ENCODE results near the gene TMEM239. TPM values are rescaled to one million over a fixed set of nuclear protein-coding genes. Genes with fewer than 3 reads are reported as not detected.
"Not testable (repeated sequence)": the region's sequence is repeated elsewhere in the genome, so short reads cannot be mapped to it uniquely, and the experiment has no call there.

The TMEM239 gene
- polyA plus RNA-seq, 1 donor from 2014 or later, result not detected

DNA sequence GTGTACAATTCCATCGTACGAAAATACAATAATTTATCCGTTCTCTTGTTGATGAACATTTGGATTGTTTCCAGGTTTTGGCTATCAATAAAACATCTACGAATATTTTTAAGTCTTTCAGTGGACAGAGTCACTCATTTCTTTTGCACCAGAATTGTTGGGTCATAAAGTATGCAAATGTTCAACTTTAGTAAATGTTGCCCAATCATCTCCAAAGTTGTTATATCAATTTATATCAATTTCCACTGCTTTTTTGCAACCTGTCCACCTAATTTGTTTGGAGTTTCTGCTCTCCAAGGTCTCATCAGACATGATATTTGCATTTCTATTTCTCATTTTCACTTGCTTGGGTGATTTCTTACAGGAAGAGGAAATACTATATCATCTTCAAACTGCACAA, 10.5 kb downstream of the TMEM239 start:
- Histone ChIP-seq H2AFZ (ENCODE audit: low read depth, low read length) (no peak overlapping the region), H3K27ac (ENCODE audit: low read length) (no peak overlapping the region), H3K79me2 (replicated peaks; ENCODE audit: insufficient read depth, low read length) (no peaks in the 10 kb centered on the region), H3K9me2 (ENCODE audit: insufficient read depth, low read length) (no peaks in the 10 kb centered on the region), H3K27me3 (ENCODE audit: insufficient read depth, low read depth, low read length) (peaks cover 8% of the 10 kb centered on the region), H3K36me3 (ENCODE audit: insufficient read depth, low read length) (no peaks in the 10 kb centered on the region), H3K9ac (ENCODE audit: low read length) (no peak overlapping the region), H4K20me1 (ENCODE audit: insufficient read depth) (no peaks in the 10 kb centered on the region), H3F3A (ENCODE audit: insufficient read depth, low read length, poor library complexity, severe bottlenecking) (no peaks in the 10 kb centered on the region), H3K4me3 (ENCODE audit: low read length) (no peak overlapping the region), H3K9me3 (ENCODE audit: low read length) (no peaks in the 10 kb centered on the region), H3K4me2 (ENCODE audit: low read length) (no peak overlapping the region)
- TF ChIP-seq, protein P1, sequence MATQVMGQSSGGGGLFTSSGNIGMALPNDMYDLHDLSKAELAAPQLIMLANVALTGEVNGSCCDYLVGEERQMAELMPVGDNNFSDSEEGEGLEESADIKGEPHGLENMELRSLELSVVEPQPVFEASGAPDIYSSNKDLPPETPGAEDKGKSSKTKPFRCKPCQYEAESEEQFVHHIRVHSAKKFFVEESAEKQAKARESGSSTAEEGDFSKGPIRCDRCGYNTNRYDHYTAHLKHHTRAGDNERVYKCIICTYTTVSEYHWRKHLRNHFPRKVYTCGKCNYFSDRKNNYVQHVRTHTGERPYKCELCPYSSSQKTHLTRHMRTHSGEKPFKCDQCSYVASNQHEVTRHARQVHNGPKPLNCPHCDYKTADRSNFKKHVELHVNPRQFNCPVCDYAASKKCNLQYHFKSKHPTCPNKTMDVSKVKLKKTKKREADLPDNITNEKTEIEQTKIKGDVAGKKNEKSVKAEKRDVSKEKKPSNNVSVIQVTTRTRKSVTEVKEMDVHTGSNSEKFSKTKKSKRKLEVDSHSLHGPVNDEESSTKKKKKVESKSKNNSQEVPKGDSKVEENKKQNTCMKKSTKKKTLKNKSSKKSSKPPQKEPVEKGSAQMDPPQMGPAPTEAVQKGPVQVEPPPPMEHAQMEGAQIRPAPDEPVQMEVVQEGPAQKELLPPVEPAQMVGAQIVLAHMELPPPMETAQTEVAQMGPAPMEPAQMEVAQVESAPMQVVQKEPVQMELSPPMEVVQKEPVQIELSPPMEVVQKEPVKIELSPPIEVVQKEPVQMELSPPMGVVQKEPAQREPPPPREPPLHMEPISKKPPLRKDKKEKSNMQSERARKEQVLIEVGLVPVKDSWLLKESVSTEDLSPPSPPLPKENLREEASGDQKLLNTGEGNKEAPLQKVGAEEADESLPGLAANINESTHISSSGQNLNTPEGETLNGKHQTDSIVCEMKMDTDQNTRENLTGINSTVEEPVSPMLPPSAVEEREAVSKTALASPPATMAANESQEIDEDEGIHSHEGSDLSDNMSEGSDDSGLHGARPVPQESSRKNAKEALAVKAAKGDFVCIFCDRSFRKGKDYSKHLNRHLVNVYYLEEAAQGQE (IDR thresholded peaks at IDR 0.05; ENCODE audit: borderline replicate concordance), result no peak
- no peak for TF ChIP-seq SMC3 (conservative IDR thresholded peaks at IDR 0.05; ENCODE audit: poor library complexity)
- TF ChIP-seq, protein P2, sequence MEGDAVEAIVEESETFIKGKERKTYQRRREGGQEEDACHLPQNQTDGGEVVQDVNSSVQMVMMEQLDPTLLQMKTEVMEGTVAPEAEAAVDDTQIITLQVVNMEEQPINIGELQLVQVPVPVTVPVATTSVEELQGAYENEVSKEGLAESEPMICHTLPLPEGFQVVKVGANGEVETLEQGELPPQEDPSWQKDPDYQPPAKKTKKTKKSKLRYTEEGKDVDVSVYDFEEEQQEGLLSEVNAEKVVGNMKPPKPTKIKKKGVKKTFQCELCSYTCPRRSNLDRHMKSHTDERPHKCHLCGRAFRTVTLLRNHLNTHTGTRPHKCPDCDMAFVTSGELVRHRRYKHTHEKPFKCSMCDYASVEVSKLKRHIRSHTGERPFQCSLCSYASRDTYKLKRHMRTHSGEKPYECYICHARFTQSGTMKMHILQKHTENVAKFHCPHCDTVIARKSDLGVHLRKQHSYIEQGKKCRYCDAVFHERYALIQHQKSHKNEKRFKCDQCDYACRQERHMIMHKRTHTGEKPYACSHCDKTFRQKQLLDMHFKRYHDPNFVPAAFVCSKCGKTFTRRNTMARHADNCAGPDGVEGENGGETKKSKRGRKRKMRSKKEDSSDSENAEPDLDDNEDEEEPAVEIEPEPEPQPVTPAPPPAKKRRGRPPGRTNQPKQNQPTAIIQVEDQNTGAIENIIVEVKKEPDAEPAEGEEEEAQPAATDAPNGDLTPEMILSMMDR (IDR thresholded peaks at IDR 0.05; ENCODE audit: poor library complexity, severe bottlenecking), result no peak
- TF ChIP-seq POLR2AphosphoS5 (IDR thresholded peaks at IDR 0.05), result no peak
- no peak for TF ChIP-seq TAF1 (IDR thresholded peaks at IDR 0.05; ENCODE audit: low read depth)
- TF ChIP-seq RAD21 (conservative IDR thresholded peaks at IDR 0.05), result no peak
- no peak for TF ChIP-seq MXI1 (conservative IDR thresholded peaks at IDR 0.05; ENCODE audit: poor library complexity, severe bottlenecking)
- no peak for TF ChIP-seq EZH2 (IDR thresholded peaks at IDR 0.05; ENCODE audit: borderline replicate concordance, insufficient read depth, low read length, poor library complexity, severe bottlenecking)
- no peak for TF ChIP-seq EP300 (conservative IDR thresholded peaks at IDR 0.05; ENCODE audit: poor library complexity, severe bottlenecking)

DNA sequence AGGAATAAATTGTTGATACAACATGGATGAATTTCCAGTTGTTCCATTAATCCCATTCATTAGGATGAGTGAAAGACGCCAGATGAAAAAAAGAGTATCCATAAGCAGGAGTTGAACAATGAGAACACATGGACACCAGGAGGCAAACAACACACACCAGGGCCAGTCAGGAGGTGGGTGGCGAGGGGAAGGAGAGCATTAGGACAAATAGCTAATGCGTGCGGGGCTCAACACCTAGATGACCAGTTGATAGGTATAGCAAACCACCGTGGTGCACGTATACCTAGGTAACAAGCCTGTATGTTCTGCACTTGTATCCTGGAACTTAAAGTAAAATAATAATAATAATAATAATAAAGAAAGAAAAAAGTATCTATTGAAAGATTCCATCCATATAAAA, 13.2 kb downstream of the TMEM239 start:
- no peaks in the 10 kb centered on the region for H4K20me1 ChIP-seq (ENCODE audit: insufficient read depth)
- no peaks in the 10 kb centered on the region for H3K9me3 ChIP-seq (ENCODE audit: low read length)
- no peaks in the 10 kb centered on the region for H3K9me2 ChIP-seq (ENCODE audit: insufficient read depth, low read length)
- H3K79me2 ChIP-seq (replicated peaks; ENCODE audit: insufficient read depth, low read length), result no peaks in the 10 kb centered on the region
- no peak overlapping the region for H3K4me2 ChIP-seq (ENCODE audit: low read length)
- no peaks in the 10 kb centered on the region for H3K36me3 ChIP-seq (ENCODE audit: insufficient read depth, low read length)
- H3F3A ChIP-seq (ENCODE audit: insufficient read depth, low read length, poor library complexity, severe bottlenecking), result no peaks in the 10 kb centered on the region
- H3K9ac ChIP-seq (ENCODE audit: low read length), result no peak overlapping the region
- H3K27ac ChIP-seq (ENCODE audit: low read length), result no peak overlapping the region
- TF ChIP-seq, protein P2 (IDR thresholded peaks at IDR 0.05; ENCODE audit: poor library complexity, severe bottlenecking), result no peak
- TF ChIP-seq SMC3 (conservative IDR thresholded peaks at IDR 0.05; ENCODE audit: poor library complexity) (no peak), POLR2AphosphoS5 (IDR thresholded peaks at IDR 0.05) (no peak), RAD21 (conservative IDR thresholded peaks at IDR 0.05) (no peak), EZH2 (IDR thresholded peaks at IDR 0.05; ENCODE audit: borderline replicate concordance, insufficient read depth, low read length, poor library complexity, severe bottlenecking) (no peak), MXI1 (conservative IDR thresholded peaks at IDR 0.05; ENCODE audit: poor library complexity, severe bottlenecking) (no peak), TAF1 (IDR thresholded peaks at IDR 0.05; ENCODE audit: low read depth) (no peak), EP300 (conservative IDR thresholded peaks at IDR 0.05; ENCODE audit: poor library complexity, severe bottlenecking) (no peak)
- TF ChIP-seq, protein P1 (IDR thresholded peaks at IDR 0.05; ENCODE audit: borderline replicate concordance), result no peak
- peaks cover 3% of the 10 kb centered on the region for H3K27me3 ChIP-seq (ENCODE audit: insufficient read depth, low read depth, low read length)
- no peak overlapping the region for H2AFZ ChIP-seq (ENCODE audit: low read depth, low read length)
- no peak overlapping the region for H3K4me3 ChIP-seq (ENCODE audit: low read length)

DNA sequence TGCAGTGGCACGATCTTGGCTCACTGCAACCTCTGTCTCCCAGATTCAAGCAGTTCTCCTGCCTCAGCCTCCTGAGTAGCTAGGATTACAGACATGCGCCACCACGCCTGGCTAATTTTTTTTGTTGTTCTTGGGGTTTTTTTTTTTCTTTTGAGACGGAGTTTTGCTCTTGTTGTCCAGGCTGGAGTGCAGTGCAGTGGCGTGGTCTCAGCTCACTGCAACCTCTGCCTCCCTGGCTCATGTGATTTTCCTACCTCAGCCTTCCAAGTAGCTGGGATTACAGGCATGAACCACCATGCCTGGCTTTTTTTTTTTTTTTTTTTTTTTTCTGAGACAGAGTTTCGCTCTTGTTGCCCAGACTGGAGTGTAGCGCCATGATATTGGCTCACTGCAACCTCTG, 15.0 kb downstream of the TMEM239 start:
- H3K9me2 ChIP-seq (ENCODE audit: insufficient read depth, low read length); H4K20me1 ChIP-seq (ENCODE audit: insufficient read depth); H3K9me3 ChIP-seq (ENCODE audit: low read length); H3K9ac ChIP-seq (ENCODE audit: low read length); H3K4me3 ChIP-seq (ENCODE audit: low read length); H2AFZ ChIP-seq (ENCODE audit: low read depth, low read length); H3K4me2 ChIP-seq (ENCODE audit: low read length); H3K27ac ChIP-seq (ENCODE audit: low read length); H3F3A ChIP-seq (ENCODE audit: insufficient read depth, low read length, poor library complexity, severe bottlenecking); H3K36me3 ChIP-seq (ENCODE audit: insufficient read depth, low read length); H3K79me2 ChIP-seq (replicated peaks; ENCODE audit: insufficient read depth, low read length); H3K27me3 ChIP-seq (ENCODE audit: insufficient read depth, low read depth, low read length): not testable (repeated sequence)

Data from neural cell (in vitro differentiated cells).